GM21619 (cell line): ENCODE measurements around the gene CDKN2B-AS1.

Experiments used
- ATAC-seq: cut with Tn5 transposase; IDR thresholded peaks from one replicate; pipeline ENCODE4 v1.9.1; 2021; ENCODE audit not compliant: unreplicated experiment

CDKN2B-AS1 gene

DNA sequence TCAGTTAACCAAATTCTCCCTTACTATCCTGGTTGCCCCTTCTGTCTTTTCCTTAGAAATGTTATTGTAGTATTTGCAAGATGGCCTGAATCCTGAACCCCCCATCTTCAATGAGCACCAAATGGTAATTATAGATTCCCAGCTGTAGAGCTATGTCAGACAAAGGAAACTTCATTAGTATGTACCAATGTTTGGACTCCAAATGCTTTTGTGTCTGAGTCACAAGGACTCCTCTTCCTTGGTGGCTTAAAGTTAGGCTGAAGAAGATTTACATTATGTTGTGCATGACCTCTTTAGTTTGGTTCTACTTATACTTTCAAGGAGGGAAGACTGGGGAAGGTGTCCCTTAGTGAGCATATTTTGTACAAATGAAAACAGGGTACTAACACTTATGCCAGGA, 120.4 kb downstream of the CDKN2B-AS1 start:
- no peak for ATAC-seq

DNA sequence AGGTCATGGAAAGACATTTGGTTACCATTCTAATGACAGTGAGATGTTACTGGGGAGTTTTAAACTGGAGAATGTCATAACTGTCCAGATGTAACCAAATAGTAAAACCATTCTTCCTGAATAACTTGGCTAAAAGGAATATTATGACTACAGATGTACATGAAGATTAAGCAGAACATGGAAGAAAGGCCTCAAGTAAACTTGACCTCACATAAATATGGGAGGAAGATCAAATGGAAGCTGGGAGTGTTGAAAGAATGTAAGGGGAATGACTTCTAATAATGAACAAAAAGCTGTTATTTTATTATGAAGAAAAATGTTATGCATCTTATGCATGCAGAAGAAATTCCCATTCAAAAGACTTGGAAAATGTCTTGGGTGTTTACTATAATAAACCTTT, 122.2 kb downstream of the CDKN2B-AS1 start:
- ATAC-seq, result no peak

DNA sequence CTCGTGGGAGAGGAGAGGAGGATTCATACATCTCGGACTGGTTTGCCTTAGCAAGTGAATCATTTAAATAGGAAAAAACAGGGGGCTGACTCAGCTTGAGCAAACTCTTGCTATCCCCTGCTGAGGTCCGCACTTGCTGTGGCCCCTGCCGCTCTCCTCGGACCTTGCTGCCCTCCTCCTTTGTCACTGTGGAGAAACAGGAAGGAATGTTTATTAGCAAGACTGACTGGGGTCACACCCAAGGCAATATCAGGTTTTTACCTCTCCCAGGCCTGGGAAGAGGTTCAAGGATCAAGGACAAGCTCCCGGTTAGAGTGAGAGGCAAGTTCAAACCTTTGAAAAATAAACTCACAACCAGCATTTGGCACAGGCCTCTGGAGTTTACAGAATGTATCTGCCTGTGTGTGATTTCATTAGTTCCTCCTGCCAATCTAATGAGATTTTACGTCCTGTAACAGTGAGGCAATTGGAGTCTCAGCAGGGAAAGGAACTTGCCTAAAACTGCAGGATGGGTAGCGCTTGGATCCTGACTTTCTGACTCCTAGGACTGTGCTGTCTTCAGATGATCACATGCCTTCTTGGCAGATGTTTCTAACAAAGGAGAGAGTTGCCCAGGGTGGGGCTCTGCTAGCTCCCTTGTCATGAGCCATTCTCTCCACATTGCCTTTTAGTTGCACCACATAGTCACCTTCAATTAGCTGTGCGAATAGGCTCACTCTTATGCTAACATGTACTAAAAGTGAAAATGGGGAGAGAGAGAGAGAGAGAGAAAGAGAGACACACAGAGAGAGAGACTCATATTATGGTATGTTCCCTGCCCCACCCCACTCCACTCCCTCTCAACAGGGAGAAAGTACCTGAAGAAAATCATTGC, 123.2 kb downstream of the CDKN2B-AS1 start:
- no peak for ATAC-seq

DNA sequence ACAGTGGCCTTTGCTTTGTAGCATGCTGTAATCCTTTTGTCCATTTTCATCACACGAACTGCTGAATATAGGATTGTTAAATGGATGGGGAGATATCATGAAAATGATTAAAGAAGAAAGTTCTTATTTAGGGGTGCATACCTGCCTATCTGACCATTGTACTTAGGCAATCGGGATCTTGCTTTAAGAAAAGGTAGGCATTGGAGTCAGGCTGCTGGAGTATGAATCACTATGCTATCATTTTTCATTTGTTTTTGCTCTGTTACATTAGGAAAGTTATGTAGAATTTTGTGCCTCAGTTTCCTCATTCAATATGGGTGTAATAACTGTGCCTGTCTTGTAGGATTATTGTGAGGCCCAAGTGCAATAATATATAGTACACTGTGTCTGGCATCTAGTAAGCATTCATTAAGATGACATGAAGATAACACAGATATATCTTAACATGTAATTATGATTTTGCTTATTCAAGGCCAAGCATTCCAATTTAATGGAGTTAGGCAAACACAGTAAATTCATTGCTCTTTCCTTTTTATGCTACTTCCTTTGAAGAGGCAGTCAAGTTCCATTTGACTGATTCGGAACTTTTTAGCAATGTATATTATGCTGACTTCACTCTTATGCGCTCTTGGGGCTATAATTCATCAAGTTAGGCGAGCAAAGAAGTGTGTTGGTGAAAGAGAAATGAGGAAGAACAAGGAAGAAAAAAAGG, 124.4 kb downstream of the CDKN2B-AS1 start:
- ATAC-seq, result no peak

DNA sequence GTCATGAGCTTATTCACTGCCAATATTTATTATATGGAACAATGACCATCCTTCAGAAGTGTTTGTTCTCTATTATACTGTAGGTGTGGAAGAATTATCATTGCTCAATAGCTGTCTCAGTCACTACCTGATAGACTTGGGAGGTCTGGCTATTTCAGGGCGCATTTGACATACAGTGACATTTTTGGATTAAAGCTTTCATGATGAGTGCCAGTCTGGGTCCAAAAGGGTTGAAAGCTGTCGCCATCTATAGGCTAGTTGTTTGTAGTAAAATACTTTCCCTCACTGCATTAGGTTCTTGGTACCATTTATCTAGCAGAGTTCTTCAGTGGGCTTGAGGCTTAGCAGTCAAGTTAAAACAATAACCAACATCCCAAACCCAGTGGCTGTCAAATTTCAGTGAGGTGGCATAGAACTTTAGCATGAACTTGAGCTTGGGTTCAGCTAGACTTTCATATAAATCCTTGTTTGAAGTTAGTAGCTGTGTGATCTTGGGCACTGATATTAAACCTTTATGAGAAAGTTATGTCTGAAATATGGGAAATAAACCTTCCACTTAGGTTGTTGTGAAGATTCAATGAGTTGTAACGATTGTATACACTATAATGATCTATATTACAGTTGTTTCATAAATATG, 125.0 kb downstream of the CDKN2B-AS1 start:
- no peak for ATAC-seq

DNA sequence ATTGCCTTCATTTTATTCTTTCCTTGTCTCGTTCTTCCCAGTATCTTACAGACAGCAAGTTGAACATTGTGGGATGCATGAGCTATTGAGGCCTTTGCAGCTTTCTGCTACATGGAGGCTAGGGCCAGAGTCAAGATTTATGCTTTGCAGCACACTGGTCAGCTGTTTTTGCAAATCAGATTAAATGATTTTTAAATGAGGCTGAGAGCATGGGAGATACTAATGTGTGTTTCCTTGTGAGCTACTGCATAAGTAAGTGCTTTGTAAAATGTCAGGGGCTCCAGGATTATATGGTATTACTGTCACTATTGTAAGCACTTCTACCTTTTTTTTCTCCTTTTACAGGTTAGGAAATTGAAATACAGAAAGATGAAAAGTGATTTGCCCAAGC, 125.6 kb downstream of the CDKN2B-AS1 start:
- no peak for ATAC-seq

DNA sequence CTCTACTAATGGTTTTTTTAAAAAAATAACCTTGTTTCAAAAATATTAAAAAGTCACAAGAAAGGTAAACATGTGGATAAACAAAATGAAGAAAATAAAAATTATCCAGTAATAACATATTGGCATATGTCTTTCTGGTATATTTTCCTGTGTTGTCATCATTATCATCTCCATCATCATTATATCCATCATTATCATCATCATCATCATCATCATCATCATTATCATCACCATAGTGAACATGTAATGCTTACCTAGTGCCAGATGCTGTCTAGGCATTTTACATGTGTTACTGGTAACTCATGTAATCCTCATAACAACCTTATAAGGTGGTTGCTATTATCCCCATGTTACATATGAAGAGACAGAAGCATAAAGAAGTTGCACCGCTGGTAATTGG, 126.0 kb downstream of the CDKN2B-AS1 start:
- ATAC-seq, result no peak

DNA sequence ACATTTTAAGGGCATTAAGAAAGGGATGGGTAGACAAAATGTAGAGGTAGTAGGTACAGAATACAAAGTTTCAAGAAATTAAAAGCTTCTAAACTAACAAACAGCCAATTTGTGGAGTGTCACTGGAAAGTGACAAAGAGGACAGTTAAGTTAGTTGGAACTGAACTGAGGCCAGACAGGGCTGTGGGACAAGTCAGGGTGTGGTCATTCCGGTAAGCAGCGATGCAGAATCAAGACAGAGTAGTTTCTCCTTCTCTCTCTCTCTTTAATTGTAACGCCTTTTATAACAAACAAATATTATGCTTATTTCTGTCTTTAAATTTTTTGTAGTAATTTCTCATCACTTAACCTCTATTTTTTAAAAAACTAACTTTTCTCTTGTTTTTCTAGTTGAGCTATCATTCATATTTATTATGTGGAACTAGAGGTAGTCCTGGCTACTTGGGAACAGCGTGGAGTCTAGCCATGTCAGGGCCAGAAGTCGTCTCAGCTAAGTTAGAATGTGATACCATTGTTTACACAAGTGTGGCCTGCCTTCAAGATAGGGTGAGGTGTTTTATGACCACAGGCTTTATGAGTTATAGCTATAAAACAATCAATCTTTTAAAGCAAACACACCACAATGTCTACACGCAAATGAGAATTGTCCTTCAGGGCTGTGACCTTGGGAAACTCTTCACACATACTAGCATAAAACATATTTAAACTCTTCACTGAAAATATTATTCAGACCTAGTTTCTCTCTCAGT, 129.8 kb downstream of the CDKN2B-AS1 start:
- no peak for ATAC-seq

DNA sequence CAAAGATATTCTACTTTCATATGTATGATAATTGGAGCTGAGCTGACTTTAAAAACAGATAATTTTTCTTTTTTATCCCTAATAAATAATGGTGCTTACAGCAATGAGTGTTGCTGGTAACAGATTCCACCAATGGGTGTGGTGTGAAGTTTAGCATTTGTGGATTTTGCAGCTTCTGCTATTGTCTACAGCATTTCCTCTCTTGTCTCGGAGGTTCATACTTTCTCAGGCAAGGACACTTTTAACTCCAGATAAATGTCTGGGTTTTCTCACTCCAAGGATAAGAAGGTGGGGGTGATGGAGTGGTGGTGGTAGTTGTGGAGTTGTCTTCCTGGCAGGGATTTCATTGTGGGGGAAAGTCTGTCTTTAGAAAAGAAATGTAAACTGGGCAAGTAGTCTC, 134.5 kb downstream of the CDKN2B-AS1 start:
- no peak for ATAC-seq

DNA sequence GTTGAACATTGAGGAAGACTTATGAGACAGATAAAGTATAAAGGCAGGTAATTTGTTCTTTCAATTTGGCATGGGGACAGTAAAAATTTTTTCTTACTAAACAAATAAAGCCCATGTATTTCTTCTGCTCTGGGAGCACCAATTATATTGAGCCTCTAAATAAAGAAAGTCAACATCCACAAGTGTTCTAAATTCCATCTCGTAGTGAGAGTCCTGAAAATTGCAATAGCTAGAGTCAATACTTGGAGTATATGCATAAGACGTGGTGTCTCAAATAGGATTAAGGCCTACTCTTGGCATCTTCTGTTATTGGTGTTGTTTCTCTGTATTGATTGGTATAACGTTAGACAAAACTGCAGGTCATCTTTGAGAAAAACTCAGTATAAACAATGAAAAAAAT, 135.0 kb downstream of the CDKN2B-AS1 start:
- ATAC-seq, result no peak

DNA sequence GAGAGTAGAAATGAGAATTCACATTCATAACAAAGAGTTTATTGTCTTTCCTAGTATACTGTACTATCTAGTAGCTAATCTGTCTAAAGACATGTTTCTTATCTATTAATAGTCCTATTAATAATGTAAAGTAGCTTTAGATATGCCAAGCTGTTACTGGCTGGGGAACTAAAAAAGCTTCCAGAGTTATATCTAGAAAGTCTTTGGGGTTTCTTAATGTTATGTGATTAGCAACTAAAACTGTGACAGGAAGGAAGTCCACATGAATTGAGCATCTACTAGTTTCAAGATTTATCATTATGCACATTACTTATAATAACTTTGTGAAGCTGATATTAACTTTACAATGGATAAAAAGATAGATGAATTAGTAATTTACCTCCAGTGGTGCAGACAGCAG, 137.2 kb downstream of the CDKN2B-AS1 start:
- no peak for ATAC-seq

DNA sequence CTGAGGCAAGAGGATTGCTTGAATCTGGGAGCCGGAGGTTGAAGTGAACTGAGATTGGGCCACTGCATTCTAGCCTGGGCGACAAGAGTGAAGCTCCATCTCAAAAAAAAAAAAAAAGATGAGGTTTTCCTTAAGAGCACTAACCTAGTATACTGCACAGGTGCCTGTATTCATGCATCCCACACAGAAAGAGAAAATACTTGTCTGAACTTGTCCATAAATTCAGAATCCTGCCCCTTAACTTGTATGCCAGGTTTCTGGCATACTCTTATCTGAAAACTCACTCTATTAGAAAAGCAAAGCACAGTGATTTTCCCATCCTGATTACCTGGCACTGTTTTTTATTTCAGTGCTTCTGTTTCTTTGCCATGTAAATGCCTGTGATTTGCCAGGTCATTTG, 139.8 kb downstream of the CDKN2B-AS1 start:
- ATAC-seq, result no peak

DNA sequence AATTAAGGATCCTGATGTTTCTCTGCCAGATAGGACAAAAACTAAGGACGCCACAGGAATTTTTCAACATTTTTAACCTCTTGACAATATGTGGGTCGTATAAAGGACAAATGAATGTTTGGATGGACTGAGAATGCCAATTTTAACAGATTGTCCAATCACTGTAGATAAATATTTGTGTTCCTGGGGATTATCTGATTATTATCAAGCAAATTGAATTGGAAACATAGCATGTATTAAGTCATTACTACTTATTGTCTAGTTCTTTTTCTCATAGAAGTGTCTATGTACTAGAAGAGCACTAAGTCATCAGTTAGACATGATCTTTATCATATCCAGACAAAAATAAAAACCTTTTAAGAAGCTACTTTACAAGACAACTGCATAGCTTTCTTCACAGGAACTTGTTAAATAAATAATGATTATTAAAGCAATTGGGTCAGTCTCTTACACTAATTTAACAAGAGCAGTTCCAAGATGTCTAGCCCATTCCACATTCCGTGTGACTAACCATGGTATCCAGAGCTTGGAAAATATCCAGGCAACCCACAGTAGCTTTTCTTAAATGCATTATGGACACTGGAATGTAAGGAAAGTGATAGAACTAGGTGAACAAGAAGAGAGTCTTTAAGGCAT, 142.0 kb downstream of the CDKN2B-AS1 start:
- ATAC-seq, result no peak

DNA sequence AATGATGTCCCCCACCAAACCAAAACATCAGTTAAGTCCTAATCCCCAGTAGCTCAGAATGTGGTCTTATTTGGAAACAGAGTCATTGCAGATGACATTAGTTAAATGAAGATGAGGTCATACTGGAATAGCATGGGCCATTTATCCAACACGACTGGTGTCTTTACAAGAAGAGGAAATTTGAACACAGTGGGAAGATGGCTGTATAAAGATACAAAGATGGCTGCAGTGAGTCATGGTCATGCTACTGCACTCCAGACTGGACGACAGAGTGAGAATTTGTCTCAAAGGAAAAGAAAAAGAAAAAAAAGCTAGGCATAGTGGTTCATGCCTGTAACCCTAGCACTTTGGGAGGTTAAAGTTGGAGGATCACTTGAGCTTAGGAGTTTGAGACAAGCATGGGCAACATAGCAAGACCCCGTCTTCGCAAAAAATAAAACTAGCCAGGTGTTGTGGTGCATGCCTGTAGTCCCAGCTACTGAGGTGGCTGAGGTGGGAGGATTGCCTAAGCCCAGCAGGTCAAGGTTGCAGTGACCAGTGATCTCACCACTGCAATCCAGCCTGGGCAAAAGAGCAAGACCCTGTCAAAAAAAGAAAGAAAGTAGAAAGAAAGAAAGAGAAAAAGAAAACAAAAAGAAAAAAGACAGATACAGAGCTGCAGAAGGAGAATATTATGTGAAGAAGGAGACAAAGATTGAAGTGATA, 144.5 kb downstream of the CDKN2B-AS1 start:
- ATAC-seq, result no peak

DNA sequence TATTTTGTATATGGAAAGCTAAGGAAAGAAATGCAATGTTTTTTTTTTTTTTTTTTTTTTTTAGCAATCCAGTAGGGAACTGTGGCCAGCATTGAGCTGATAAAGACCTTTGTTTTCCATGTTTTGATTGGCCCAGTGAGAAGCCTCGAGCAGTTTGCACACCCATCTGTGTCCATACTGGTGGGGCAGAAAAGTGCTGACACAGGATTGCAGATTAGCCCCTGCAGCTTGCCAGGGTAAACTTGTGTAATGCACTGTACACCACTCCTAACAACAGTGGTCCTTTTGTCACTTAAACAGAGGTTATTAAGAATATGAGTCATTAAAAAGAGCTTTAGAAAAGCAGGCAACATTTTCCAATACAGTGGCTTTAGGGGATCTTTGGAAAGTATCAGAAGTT, 147.3 kb downstream of the CDKN2B-AS1 start:
- no peak for ATAC-seq

DNA sequence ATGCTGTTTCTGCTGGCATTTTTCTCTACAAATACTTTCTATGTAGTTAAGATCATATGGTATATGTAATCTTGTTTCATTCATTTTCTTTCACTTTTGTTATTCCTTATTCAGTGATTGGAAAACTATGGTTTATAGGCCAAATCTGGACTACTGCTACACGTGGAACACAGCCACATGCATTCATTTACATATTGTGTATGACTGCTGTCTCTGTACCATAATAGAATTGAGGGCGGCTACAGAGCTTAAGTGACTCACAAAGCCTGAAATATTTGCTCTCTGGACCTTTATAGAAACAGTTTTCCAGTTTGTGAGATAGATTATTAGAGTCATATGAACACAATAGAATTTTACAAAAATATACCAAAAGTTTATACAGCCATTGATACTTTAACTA, 148.1 kb downstream of the CDKN2B-AS1 start:
- ATAC-seq, result no peak

DNA sequence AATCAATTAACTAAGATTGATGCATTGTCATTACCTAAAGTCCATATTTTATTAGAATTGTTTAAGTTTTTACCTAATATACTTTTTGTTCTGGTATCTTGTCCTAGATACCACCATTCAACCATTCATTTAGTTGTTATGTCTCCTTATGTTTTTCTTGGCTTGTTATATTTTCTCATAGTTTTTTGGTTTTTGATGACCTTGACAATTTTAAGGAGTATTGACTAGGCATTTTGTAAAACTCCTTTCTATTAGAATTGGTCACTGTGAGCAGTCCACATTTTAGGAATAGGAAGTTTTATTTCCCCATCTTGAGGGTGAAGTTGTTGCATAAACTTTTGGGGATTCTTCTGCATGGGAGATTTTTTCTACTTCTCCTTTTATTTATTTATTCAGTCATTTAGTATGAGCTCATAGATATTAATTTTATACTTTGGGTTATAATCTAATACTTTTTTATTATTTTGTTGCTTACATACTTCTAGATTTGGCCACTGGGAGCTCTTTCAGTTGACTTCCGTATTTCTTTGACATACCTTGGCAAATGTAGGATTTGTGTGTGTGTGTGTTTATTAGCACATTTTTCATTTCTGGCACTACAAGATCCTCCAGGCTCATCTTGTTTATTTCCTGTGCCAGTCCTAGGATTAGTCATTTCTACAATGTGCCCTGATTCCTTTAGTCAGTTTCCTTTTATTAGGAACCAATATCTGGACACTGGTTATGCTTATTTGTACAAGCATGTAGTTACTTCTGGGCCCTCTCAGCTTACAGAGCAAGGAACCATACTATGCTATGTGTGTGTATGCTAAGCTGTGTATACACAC, 149.4 kb downstream of the CDKN2B-AS1 start:
- no peak for ATAC-seq

DNA sequence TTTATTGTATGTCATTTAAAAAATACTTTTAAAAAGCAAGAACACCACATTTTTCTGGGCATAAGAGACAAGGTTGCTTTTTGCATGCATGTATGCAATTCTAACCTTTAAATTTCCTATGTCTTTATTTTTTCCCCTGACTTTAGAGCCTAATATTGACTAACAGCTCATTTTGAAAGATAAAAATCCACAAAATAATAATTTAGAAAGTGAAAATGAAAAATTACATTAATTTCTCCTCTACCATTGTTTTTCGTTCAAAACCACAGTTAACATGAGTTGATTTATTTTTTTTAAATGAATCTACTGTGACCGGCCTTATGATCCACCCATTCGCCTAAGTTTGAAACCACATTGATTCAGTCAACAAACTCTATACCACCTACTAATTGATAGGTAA, 152.0 kb downstream of the CDKN2B-AS1 start:
- no peak for ATAC-seq

DNA sequence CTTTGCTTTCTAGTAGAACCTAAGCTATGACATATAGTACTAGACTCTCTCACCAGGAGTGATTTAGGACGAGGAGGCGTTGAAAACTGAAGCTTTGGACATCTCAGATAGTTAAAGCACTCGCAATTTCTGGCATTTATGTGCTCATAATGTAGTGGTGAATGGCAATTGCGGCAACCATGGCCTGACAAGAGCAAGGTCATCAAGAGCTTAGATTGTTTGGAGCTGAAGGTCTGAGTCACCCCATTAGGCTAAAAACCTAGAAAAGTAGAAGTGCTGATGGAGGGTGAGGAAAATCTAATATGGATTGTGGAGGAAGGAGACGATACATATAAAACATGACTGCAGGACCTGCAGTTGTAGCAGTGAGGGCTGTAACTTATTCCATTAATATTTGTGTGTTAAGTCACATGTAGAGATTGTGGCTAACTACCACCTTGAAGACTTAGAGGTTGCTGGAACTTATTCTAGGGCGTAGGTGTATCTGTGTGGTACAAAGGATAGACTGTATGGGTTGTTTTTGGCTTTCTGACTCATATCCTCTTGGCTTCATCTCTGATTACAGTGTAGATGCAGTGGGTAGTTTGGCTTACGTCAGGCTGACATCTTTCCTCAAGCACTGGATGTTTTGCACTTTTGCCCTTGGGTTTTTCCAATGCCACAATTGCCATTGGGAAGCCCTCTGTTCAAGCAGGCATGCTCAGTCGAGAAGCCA, 153.4 kb downstream of the CDKN2B-AS1 start:
- no peak for ATAC-seq
